Measurements from ENCODE around the gene SLC25A47. TPM values are rescaled to one million over a fixed set of nuclear protein-coding genes. Genes with fewer than 3 reads are reported as not detected.

The SLC25A47 gene
- not detected for total RNA-seq

- no peak for TF ChIP-seq CTCF (IDR thresholded peaks at IDR 0.05; ENCODE audit: low read depth)
Measured at GRCh38 chr14:100323121-100323941, at the start of gene SLC25A47. Gene SLC25A47, plus strand, starts transcription at chr14:100323339. Its CDS starts 76 bp downstream, at chr14:100323415.

GRCh38 chr14:100274250-100274649 is 48.9 kb upstream of the SLC25A47 start:
- TF ChIP-seq CTCF (IDR thresholded peaks at IDR 0.05; ENCODE audit: low read depth): no peak

- no peak for TF ChIP-seq CTCF (IDR thresholded peaks at IDR 0.05; ENCODE audit: low read depth)
Measured at GRCh38 chr14:100275214-100275613, 47.9 kb upstream of the SLC25A47 start.

- TF ChIP-seq CTCF (IDR thresholded peaks at IDR 0.05; ENCODE audit: low read depth): no peak
Measured at GRCh38 chr14:100278702-100279101, 44.4 kb upstream of the SLC25A47 start.

GRCh38 chr14:100279133-100279532 is 44.0 kb upstream of the SLC25A47 start:
- no peak for TF ChIP-seq CTCF (IDR thresholded peaks at IDR 0.05; ENCODE audit: low read depth)

- TF ChIP-seq CTCF (IDR thresholded peaks at IDR 0.05; ENCODE audit: low read depth): no peak
Measured at GRCh38 chr14:100279563-100279962, 43.6 kb upstream of the SLC25A47 start.

GRCh38 chr14:100281286-100282082 is 41.7 kb upstream of the SLC25A47 start:
- TF ChIP-seq CTCF (IDR thresholded peaks at IDR 0.05; ENCODE audit: low read depth): no peak
